DND-41 (cell line): ENCODE results near the gene TEP1.

ENCODE experiments used
- CTCF ChIP-seq: IDR thresholded peaks from 2 replicates; pipeline ENCODE4 v1.5.1; 2012; ENCODE audit warnings: borderline replicate concordance, low read length, moderate library complexity, mild to moderate bottlenecking; ENCODE audit not compliant: poor library complexity, severe bottlenecking; ENCODE audit errors: extremely low read depth
- EZH2 ChIP-seq: IDR thresholded peaks from 3 replicates; pipeline ENCODE4 v1.6.1; 2012; ENCODE audit warnings: borderline replicate concordance, low read depth, mild to moderate bottlenecking, moderate library complexity, low read length, inconsistent platforms; ENCODE audit not compliant: severe bottlenecking

DNA sequence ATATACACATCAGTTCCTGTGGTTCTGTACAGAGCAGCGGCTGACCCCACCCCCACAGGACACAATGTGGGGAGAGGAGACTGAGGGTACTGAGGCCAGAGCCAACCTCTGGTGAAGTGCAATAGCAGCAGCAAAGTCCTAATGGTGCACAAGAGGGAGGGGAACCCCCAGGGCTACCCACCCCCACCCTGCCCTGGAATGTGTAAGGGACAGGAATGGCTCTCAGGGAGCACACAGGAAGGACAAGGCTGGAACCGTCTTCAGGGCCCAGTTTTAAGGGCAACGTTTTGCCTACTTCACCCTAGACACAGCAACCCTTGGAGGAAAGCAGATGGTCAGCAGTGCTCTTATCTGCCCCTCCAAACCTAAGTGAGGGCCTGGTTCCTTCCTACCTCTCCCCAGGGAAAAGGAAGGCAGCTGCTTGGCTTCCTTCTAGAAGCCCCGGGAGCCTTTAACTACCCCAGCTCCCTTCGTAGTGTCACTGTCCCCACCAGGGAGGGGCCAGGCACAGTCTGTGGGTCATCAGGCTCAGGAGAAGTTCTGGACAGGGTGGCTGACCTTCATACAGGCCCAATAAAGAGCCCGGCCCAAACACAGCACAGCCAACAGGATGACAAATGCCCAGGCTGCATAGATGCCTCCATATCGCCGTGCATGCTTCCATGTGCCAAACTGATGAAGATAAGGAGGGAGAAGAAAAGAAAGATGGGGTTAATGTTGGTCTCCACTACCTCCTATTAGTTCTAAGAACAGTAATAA is 44.9 kb upstream of the TEP1 start:
- TF ChIP-seq EZH2 = no peak
- TF ChIP-seq CTCF = no peak
